PC-9 (cell line): ENCODE results near the gene ADAP1. TPM values are rescaled to one million over a fixed set of nuclear protein-coding genes. Genes with fewer than 3 reads are reported as not detected.

Source experiments
- BruUV-seq: library from RNA; stranded (reverse); fragments of 400-500 nt; replicated peaks from 2 replicates; lab custom pipeline; 2021; lab: Mats Ljungman, UMichigan
- CTCF ChIA-PET: fragments of 300-600 bp; sonication (Branson Sonifier 250); formaldehyde crosslinking; loops from one replicate; lab custom pipeline; 2022; ENCODE audit warnings: antibody characterized with exemption; lab: Charles Lee
- POLR2A ChIA-PET: fragments of 300-600 bp; sonication (Branson Sonifier 250); formaldehyde crosslinking; loops from one replicate; lab custom pipeline; 2022; ENCODE audit warnings: antibody characterized with exemption; ENCODE audit not compliant: unreplicated experiment; lab: Charles Lee
- DNase-seq, 2 experiments: peaks; one replicate each; pipeline versions ENCODE4 v3.0.0 to v3.0.0-alpha.2; 2015 to 2022; ENCODE audit warnings: mixed read lengths in 1 of 2
- H2AFZ ChIP-seq: fragments of 200-600 bp; sonication (generic); 2 replicates; pipeline ENCODE4 v1.8.1; 2017; ENCODE audit warnings: antibody characterized with exemption
- H3F3A ChIP-seq: fragments of 200-600 bp; sonication (generic); 2 replicates; pipeline ENCODE4 v1.8.1; 2017; ENCODE audit warnings: antibody characterized with exemption, mild to moderate bottlenecking, low read depth; ENCODE audit not compliant: insufficient read depth
- H3K27ac ChIP-seq: fragments of 200-600 bp; sonication (generic); 2 replicates; pipeline ENCODE4 v1.6.1; 2016; ENCODE audit warnings: mixed run types
- H3K27me3 ChIP-seq: fragments of 200-600 bp; sonication (generic); 2 replicates; pipeline ENCODE4 v1.6.1; 2016; ENCODE audit warnings: low read depth, mixed run types; ENCODE audit not compliant: insufficient read depth
- H3K36me3 ChIP-seq: fragments of 200-600 bp; sonication (generic); 2 replicates; pipeline ENCODE4 v1.6.1; 2016; ENCODE audit warnings: low read depth, mixed run types
- H3K4me1 ChIP-seq: fragments of 200-600 bp; sonication (generic); replicated peaks from 2 replicates; pipeline ENCODE4 v1.6.1; 2016; ENCODE audit warnings: mixed run types; ENCODE audit not compliant: insufficient read depth
- H3K4me2 ChIP-seq: fragments of 200-600 bp; sonication (generic); 2 replicates; pipeline ENCODE4 v1.6.1; 2017; ENCODE audit warnings: mixed run types
- H3K4me3 ChIP-seq: fragments of 200-600 bp; sonication (generic); 2 replicates; pipeline ENCODE4 v1.6.1; 2016; ENCODE audit warnings: mixed run types
- H3K79me2 ChIP-seq: fragments of 200-600 bp; sonication (generic); 2 replicates; pipeline ENCODE4 v1.6.1; 2017; ENCODE audit warnings: low read depth, mixed run types
- H3K9me2 ChIP-seq: fragments of 200-600 bp; sonication (generic); 2 replicates; pipeline ENCODE4 v1.8.1; 2017; ENCODE audit warnings: mild to moderate bottlenecking; ENCODE audit not compliant: insufficient read depth
- H3K9me3 ChIP-seq: fragments of 200-600 bp; sonication (generic); 2 replicates; pipeline ENCODE4 v1.8.1; 2016; ENCODE audit warnings: low read depth; ENCODE audit not compliant: insufficient read depth
- H4K20me1 ChIP-seq: fragments of 200-600 bp; sonication (generic); 2 replicates; pipeline ENCODE4 v1.8.1; 2017; ENCODE audit not compliant: insufficient read depth
- CTCF ChIP-seq: fragments of 200-600 bp; sonication (generic); conservative IDR thresholded peaks from 2 replicates; pipeline ENCODE4 v1.6.1; 2017; ENCODE audit warnings: mixed run types, antibody characterized with exemption, mild to moderate bottlenecking, moderate library complexity
- EZH2 ChIP-seq: fragments of 200-600 bp; sonication (generic); IDR thresholded peaks from 2 replicates; pipeline ENCODE4 v1.8.0; 2017; ENCODE audit warnings: antibody characterized with exemption, low read depth
- intact Hi-C: fragments of 100-400 bp; cut with micrococcal nuclease; formaldehyde crosslinking; loops from one replicate; pipeline ENCODE4 v1.10.0; 2022; ENCODE audit not compliant: unreplicated experiment
- total RNA-seq: library from RNA; stranded (reverse); gene quantifications from 2 replicates; pipeline ENCODE4 v1.2.3, GENCODE V29; 2021

ADAP1 gene
- total RNA-seq, 1 experiment from 2014 or later = 73.9 TPM

GRCh38 chr7:855686-856369 lies 98.7 kb downstream of the ADAP1 start:
- no peaks in the 10 kb centered on the region for H3K27me3 ChIP-seq
- H2AFZ ChIP-seq = no peak overlapping the region
- ChIA-PET POLR2A (no interaction called here), CTCF (no interaction called here)
- BruUV-seq = no TSS peak
- peaks cover 5% of the 10 kb centered on the region for H3F3A ChIP-seq
- H3K36me3 ChIP-seq = peaks cover 46% of the 10 kb centered on the region
- H3K9me2 ChIP-seq = no peaks in the 10 kb centered on the region
- intact Hi-C loops = no loop called here
- H3K27ac ChIP-seq = no peak overlapping the region
- no peaks in the 10 kb centered on the region for H4K20me1 ChIP-seq
- H3K79me2 ChIP-seq = no peaks in the 10 kb centered on the region
- TF ChIP-seq EZH2 (no peak), CTCF (no peak)
- H3K4me2 ChIP-seq = no peak overlapping the region
- H3K4me3 ChIP-seq = no peak overlapping the region
- no peaks in the 10 kb centered on the region for H3K4me1 ChIP-seq
- no peaks in the 10 kb centered on the region for H3K9me3 ChIP-seq
- no peak for DNase-seq

- DNase-seq = no peak
- Histone ChIP-seq H3F3A (peaks cover 11% of the 10 kb centered on the region), H3K9me3 (no peaks in the 10 kb centered on the region), H3K4me2 (no peak overlapping the region), H3K27ac (no peak overlapping the region), H3K27me3 (no peaks in the 10 kb centered on the region), H3K9me2 (no peaks in the 10 kb centered on the region), H2AFZ (no peak overlapping the region), H3K4me1 (no peaks in the 10 kb centered on the region), H4K20me1 (no peaks in the 10 kb centered on the region; the same call in 1 of the 2 replicates), H3K79me2 (no peaks in the 10 kb centered on the region), H3K4me3 (no peak overlapping the region), H3K36me3 (peaks cover 41% of the 10 kb centered on the region)
- no peak for TF ChIP-seq CTCF
- no peak for TF ChIP-seq EZH2
- intact Hi-C loops = loop anchor here (5.0 kb wide), 1 partner anchor 67 kb away; no protein-coding TSS in a partner anchor
- ChIA-PET CTCF (no interaction called here), POLR2A (no interaction called here)
- BruUV-seq = no TSS peak
Measured at GRCh38 chr7:854118-854775, 100.2 kb downstream of the ADAP1 start.

GRCh38 chr7:853366-854117 lies 100.9 kb downstream of the ADAP1 start:
- H3F3A ChIP-seq = peaks cover 11% of the 10 kb centered on the region
- POLR2A ChIA-PET = interaction anchor here (0.6 kb wide), 1 partner anchor 120 kb away, joined by 3 read pairs; no protein-coding TSS in a partner anchor
- H3K36me3 ChIP-seq = peaks cover 42% of the 10 kb centered on the region

More at GRCh38 chr7:853366-854117, 100.9 kb downstream of the ADAP1 start:
- Histone ChIP-seq H3K27me3 (no peaks in the 10 kb centered on the region), H3K9me2 (no peaks in the 10 kb centered on the region), H3K27ac (no peak overlapping the region), H3K79me2 (no peaks in the 10 kb centered on the region), H3K4me2 (no peak overlapping the region), H3K9me3 (no peaks in the 10 kb centered on the region), H3K4me1 (no peaks in the 10 kb centered on the region), H3K4me3 (no peak overlapping the region), H2AFZ (no peak overlapping the region), H4K20me1 (no peaks in the 10 kb centered on the region; the same call in 1 of the 2 replicates)
- intact Hi-C loops = loop anchor here (5.0 kb wide), 1 partner anchor 66 kb away; no protein-coding TSS in a partner anchor
- no peak for TF ChIP-seq EZH2
- TF ChIP-seq CTCF = no peak
- DNase-seq = no peak
- CTCF ChIA-PET = no interaction called here
- no TSS peak for BruUV-seq
